Placental pericyte (primary cell): ENCODE measurements around the gene CD22. TPM values are rescaled to one million over a fixed set of nuclear protein-coding genes. Genes with fewer than 3 reads are reported as not detected.

Experiments used
- total RNA-seq: library from RNA; depleted of rRNA; stranded (reverse); fragments of >200 nt; gene quantifications from 2 replicates; pipeline ENCODE4 v1.2.3, GENCODE V29; 2012

CD22 gene
- 1.7 TPM in 1 of 2 replicates, not detected in the other for total RNA-seq

GRCh38 chr19:35328851-35329285, at the start of gene CD22:
TSS of gene CD22 (plus strand) at chr19:35329187. CDS start at chr19:35332041, 2,854 bp downstream.

GRCh38 chr19:35291916-35292315, 37.1 kb upstream of the CD22 start, which contains the start of gene MAG:
TSS of gene MAG (plus strand) at chr19:35292161. CDS start at chr19:35295409, 3,248 bp downstream.

DNA sequence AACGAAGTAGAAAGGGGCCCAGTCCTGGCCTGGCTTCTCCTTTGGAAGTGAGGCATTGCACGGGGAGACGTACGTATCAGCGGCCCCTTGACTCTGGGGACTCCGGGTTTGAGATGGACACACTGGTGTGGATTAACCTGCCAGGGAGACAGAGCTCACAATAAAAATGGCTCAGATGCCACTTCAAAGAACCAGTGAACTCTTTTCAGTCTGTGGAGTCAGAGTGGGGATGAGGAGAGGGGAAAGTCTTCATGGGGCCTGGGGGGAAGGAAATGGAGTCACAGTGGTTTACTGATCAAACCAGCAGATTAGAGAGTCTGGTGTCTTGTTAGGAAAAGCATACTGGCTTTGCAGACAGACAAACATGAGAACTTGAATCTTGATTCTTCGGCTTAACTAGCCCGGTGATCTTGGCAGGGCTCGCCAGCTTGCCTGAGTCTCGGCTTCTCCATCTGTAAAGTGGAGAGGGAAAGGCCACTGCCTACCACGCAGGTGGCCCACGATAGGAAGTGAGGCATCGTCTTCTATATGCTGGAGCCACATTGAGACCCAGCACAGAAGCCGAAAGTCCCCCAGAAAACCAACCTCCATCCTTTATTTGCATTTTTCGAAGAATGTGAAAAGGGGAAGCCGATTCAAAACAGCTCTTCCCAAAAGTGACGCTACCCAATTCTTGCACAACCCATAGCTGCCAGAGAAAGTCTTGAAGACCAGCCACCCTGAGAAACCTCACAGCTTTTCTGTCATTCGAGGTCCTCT, 18.4 kb downstream of the CD22 start, which contains the start of gene FFAR1:
Gene FFAR1, plus strand, starts transcription at position 732 of the 759 bp plus-strand sequence. CDS start 3,650 bp downstream, outside the sequence.

DNA sequence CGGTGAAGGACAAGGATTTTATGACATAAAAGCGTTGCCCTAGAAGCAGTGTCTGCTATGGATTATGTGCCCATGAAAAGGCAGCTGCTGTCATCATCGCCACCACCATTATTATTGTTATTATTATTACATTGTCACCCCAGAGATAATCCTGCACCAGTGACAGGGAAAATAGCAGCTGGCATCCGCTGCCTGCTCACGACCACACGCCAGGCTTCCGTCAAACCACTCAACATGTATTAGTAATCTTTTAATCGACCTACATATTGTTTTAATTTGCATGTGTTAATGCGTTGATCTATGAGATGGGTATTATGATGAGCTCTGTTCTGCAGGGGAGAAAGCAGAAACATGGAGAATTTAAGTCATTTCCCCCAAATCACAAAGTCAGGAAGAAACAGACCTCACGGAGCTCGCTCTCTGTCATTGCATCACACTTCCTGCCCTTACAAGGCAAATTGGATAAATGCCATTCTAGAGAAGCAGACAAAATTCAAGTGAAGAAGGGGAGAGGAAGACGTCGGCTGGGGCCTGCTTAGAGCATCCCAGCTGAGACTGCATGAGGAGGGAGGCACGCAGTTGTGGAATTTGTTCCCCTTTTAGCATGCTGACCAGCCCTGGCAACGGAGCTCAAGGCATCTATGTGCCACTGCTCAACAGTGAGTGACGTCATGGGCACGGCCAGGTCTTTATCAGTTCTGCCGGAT, 29.0 kb downstream of the CD22 start, which contains the start of gene FFAR3:
Gene FFAR3, plus strand, starts transcription at position 594 of the 707 bp plus-strand sequence. CDS start 431 bp downstream, outside the sequence.

GRCh38 chr19:35370722-35371121, 41.7 kb downstream of the CD22 start, which contains the start of gene GPR42:
TSS of gene GPR42 (plus strand) at chr19:35371068. CDS start at chr19:35371360, 292 bp downstream.

Other genes with a start within 250 kb of the CD22 start
- gene FXYD3, start 213.4 kb upstream of the CD22 start, total RNA-seq: not detected in 2 replicates
- gene LGI4, start 194.1 kb upstream of the CD22 start, total RNA-seq: not detected in 2 replicates
- 0.66 TPM in 1 of 2 replicates, not detected in the other for gene FXYD1, start 190.4 kb upstream of the CD22 start, total RNA-seq
- not detected in 2 replicates for gene FXYD7, start 185.9 kb upstream of the CD22 start, total RNA-seq
- gene FXYD5, start 174.5 kb upstream of the CD22 start, total RNA-seq: 55.0 and 63.7 TPM in 2 replicates
- gene FAM187B, start 100.4 kb upstream of the CD22 start, total RNA-seq: not detected in 2 replicates
- gene LSR, start 80.2 kb upstream of the CD22 start, total RNA-seq: 0.22 and 1.9 TPM in 2 replicates
- 75.9 and 81.4 TPM in 2 replicates for gene USF2, start 60.2 kb upstream of the CD22 start, total RNA-seq
- under 0.01 TPM in 1 of 2 replicates, not detected in the other for gene HAMP, start 46.7 kb upstream of the CD22 start, total RNA-seq
- gene MAG, start 37.0 kb upstream of the CD22 start, total RNA-seq: 0.43 TPM in 1 of 2 replicates, not detected in the other
- not detected in 2 replicates for gene FFAR1, start 18.7 kb downstream of the CD22 start, total RNA-seq
- not detected in 2 replicates for gene FFAR3, start 29.3 kb downstream of the CD22 start, total RNA-seq
- not detected in 2 replicates for gene GPR42, start 41.9 kb downstream of the CD22 start, total RNA-seq
- gene FFAR2, start 119.1 kb downstream of the CD22 start, total RNA-seq: not detected in 2 replicates
- not detected in 2 replicates for gene KRTDAP, start 161.3 kb downstream of the CD22 start, total RNA-seq
- gene DMKN, start 184.5 kb downstream of the CD22 start, total RNA-seq: 0.14 and 0.22 TPM in 2 replicates
- gene SBSN, start 199.1 kb downstream of the CD22 start, total RNA-seq: 0.14 TPM in 1 of 2 replicates, not detected in the other
- gene GAPDHS, start 204.3 kb downstream of the CD22 start, total RNA-seq: not detected in 2 replicates
- gene TMEM147, start 216.4 kb downstream of the CD22 start, total RNA-seq: 64.1 and 66.6 TPM in 2 replicates
- gene ATP4A, start 234.5 kb downstream of the CD22 start, total RNA-seq: not detected in 2 replicates